HEK293T (cell line): ENCODE data around the gene HAPLN2.
"Not testable (repeated sequence)": the region's sequence is repeated elsewhere in the genome, so short reads cannot be mapped to it uniquely, and the experiment has no call there.

Experiments used
- SP1 ChIP-seq: fragments of 450-650 bp; IDR thresholded peaks from 2 replicates; pipeline ENCODE4 v1.6.1; 2017
- TARDBP ChIP-seq: fragments of 450-650 bp; IDR thresholded peaks from 2 replicates; pipeline ENCODE4 v1.6.1; 2016

- TF ChIP-seq TARDBP, SP1: not testable (repeated sequence)
These were observed 31.3 kb upstream of the HAPLN2 start for GRCh38 chr1:156587927-156588326.
